GM10248 (cell line): Measurements from ENCODE around the gene OCA2.

Experiments used
- CTCF ChIA-PET: fragments of 300-600 bp; sonication (Branson Sonifier 250); formaldehyde crosslinking; extraction: SDS; loops from one replicate; lab custom pipeline; 2021; ENCODE audit warnings: antibody characterized with exemption; lab: Yijun Ruan, JAX
- POLR2A ChIA-PET: fragments of 350-650 bp; sonication (Branson Sonifier 250); formaldehyde crosslinking; extraction: SDS; loops from one replicate; lab custom pipeline; 2020; ENCODE audit warnings: antibody characterized with exemption; lab: Yijun Ruan, JAX
- DNase-seq: peaks from one replicate; pipeline ENCODE4 v3.0.0; 2012; ENCODE audit errors: extremely low spot score
- TF ChIP-seq, protein P1 (sequence below): IDR thresholded peaks from 2 replicates; pipeline ENCODE4 v1.5.1; 2012; ENCODE audit warnings: mild to moderate bottlenecking, low read depth; ENCODE audit errors: extremely low read depth, missing control alignments, control extremely low read depth

OCA2 gene

DNA sequence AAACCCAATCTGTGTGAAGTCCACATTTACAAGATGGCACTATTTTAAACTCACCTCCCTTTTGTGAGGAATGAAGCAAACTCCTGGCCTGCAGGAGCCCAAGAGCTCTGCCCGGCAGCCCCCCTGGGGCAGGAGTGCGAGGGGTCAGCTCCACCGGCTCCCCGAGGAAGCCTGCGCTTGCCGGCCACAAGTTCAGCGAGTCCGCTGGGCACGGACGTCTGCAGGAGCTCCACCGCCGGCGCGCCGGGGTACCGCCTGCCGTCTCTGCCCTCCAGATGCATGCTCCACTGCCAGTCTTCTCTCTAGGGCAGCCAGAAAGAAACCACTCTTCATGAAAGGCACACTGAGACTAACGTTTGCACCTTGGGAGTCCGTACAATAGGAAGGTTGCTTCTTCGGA is 17.5 kb downstream of the OCA2 start:
- CTCF ChIA-PET: interaction anchor here (1.1 kb wide), 1 partner anchor 45 kb away, joined by 3 read pairs; no protein-coding TSS in a partner anchor
- TF ChIP-seq, protein P1, sequence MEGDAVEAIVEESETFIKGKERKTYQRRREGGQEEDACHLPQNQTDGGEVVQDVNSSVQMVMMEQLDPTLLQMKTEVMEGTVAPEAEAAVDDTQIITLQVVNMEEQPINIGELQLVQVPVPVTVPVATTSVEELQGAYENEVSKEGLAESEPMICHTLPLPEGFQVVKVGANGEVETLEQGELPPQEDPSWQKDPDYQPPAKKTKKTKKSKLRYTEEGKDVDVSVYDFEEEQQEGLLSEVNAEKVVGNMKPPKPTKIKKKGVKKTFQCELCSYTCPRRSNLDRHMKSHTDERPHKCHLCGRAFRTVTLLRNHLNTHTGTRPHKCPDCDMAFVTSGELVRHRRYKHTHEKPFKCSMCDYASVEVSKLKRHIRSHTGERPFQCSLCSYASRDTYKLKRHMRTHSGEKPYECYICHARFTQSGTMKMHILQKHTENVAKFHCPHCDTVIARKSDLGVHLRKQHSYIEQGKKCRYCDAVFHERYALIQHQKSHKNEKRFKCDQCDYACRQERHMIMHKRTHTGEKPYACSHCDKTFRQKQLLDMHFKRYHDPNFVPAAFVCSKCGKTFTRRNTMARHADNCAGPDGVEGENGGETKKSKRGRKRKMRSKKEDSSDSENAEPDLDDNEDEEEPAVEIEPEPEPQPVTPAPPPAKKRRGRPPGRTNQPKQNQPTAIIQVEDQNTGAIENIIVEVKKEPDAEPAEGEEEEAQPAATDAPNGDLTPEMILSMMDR: no peak
- POLR2A ChIA-PET: no interaction called here
- no peak for DNase-seq

DNA sequence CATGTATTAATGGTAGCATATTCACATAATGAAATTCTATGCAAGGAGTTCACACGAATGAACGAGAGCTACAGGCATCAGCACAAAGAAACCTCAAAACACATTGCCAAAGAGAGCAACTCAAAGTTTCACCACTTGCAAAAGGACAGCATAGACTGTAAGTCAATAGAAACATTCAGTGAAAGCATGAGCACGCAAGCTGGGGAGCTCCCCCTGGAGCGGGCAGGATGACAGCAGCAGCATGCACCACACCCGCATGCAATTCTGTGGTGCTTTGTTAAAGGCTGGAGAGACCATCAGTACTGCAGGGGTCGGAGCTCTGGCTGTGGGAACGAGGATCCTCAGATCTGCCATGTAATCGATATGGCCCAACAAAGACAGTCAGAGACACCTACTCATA is 18.7 kb downstream of the OCA2 start:
- DNase-seq: no peak
- ChIA-PET CTCF (interaction anchor here (1.4 kb wide), 1 partner anchor 16 kb away, joined by 3 read pairs; no protein-coding TSS in a partner anchor), POLR2A (no interaction called here)
- TF ChIP-seq, protein P1: no peak

DNA sequence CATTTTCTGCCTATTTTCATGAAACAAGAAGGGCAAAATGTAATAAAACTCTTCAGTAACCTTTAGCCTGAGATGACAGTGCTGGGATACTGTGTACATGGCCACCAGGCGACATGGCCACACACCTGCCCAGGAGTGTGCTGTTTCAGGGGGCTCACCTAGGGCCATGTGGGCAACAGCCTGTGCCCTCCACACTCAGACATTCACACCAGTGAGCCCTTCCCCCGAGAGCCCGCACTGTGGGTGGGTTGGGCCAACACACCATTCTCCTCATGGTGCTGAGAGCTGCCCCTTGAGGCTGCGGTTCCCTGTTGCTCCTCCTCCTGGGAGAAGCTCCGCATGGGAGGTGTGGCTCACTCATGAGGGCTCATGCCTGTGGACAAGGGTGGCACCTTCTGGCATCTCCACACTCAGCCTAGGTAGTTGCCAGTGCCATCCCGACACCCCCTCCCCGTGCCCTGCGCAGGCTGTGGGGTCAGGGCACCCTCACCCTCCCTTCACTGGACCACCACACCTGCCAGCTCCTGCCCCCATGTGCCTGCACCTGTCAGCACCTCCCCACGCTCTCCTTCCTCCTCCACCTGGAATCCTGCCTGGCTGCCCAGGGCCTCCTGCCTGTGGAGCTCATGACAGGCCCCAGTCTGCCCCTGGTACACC is 19.7 kb downstream of the OCA2 start:
- ChIA-PET POLR2A (no interaction called here), CTCF (interaction anchor here (1.4 kb wide), 1 partner anchor 15 kb away, joined by 3 read pairs; no protein-coding TSS in a partner anchor)
- no peak for DNase-seq
- TF ChIP-seq, protein P1: no peak

DNA sequence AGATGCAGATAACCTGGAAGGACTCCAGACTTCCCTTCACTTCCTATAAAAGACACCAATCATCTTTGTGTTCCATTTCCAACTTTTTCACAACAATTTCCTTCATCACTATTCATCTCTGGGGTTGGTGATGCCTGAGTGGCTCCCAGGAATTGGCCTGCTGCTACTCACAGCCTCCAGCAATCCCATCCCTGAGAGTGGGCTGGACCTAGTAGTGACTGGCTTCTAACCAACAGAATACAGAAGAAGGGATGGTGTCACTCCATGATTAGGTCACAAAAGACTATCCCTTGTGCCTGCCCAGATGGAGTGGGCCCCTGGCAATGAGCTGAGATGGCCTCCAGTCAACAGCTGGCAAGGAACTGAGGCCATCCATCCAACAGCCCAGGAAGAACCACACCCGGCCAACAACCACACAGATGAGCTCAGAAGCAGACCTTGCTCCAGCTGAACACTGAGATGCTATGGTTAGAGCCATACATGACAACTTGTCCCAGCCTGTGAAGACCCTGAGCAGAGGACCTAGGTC is 20.9 kb downstream of the OCA2 start:
- DNase-seq: no peak
- TF ChIP-seq, protein P1: no peak
- POLR2A ChIA-PET: no interaction called here
- CTCF ChIA-PET: interaction anchor here (0.9 kb wide), 1 partner anchor 57 kb away, joined by 3 read pairs; no protein-coding TSS in a partner anchor

DNA sequence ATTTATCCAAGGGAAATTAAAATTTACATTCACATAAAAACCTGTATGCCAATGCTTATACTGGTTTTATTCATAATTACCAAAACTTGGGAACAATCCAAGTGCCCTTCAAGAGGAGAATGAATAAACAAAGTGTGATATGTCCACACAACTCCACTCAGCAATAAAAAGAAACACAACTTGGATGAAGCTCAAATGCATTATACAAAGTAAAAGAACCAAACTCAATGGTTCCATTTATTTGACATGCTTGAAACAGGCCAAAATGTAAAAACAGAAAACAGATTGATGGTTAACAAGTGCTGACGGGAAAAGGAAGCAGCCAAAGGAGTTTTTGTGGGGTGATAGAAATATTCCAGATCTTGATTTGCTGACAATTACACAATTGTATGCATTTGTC is 23.5 kb downstream of the OCA2 start:
- CTCF ChIA-PET: no interaction called here
- no peak for DNase-seq
- TF ChIP-seq, protein P1: no peak
- POLR2A ChIA-PET: no interaction called here

DNA sequence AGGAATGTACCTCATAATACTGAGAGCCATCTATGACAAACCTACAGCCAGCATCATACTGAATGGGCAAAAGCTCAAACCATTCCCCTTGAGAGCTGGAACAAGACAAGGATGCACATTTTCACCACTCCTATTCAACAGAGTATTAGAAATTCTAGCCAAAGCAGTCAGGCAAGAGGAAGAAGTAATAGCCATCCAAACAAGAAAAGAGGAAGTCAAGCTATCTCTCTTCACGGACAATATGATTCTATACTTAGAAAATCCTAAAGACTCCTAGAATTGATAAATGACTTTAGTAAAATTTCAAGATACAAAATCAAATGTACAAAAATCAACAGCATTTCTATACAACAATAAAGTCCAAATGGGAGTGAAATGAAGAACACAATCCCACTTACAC is 30.2 kb downstream of the OCA2 start:
- TF ChIP-seq, protein P1: no peak
- ChIA-PET POLR2A (no interaction called here), CTCF (no interaction called here)
- DNase-seq: no peak
